ENCODE data around the gene ZNF619.

Gene ZNF619

GRCh38 chr3:40464339-40465110 is 12.4 kb upstream of the ZNF619 start:
- TF ChIP-seq CTCF (IDR thresholded peaks at IDR 0.05; ENCODE audit: control insufficient read depth, extremely low read depth, insufficient read depth), result no peak
- no peak for DNase-seq (ENCODE audit: low read depth)
- no peak overlapping the region for H3K4me3 ChIP-seq (ENCODE audit: low read depth, low read length)

- DNase-seq (ENCODE audit: low read depth), result no peak
- H3K4me3 ChIP-seq (ENCODE audit: low read depth, low read length), result no peak overlapping the region
- no peak for TF ChIP-seq CTCF (IDR thresholded peaks at IDR 0.05; ENCODE audit: control insufficient read depth, extremely low read depth, insufficient read depth)
Observed at GRCh38 chr3:40465111-40465407, 11.9 kb upstream of the ZNF619 start.

GRCh38 chr3:40465456-40465855 is 11.5 kb upstream of the ZNF619 start:
- TF ChIP-seq CTCF (IDR thresholded peaks at IDR 0.05; ENCODE audit: control insufficient read depth, extremely low read depth, insufficient read depth), result no peak
- H3K4me3 ChIP-seq (ENCODE audit: low read depth, low read length), result no peak overlapping the region
- no peak for DNase-seq (ENCODE audit: low read depth)

GRCh38 chr3:40468018-40468417 is 8.9 kb upstream of the ZNF619 start:
- DNase-seq (ENCODE audit: low read depth), result peak; percentile 83
- no peak overlapping the region for H3K4me3 ChIP-seq (ENCODE audit: low read depth, low read length)
- TF ChIP-seq CTCF (IDR thresholded peaks at IDR 0.05; ENCODE audit: control insufficient read depth, extremely low read depth, insufficient read depth), result no peak

- DNase-seq (ENCODE audit: low read depth), result no peak
- no peak for TF ChIP-seq CTCF (IDR thresholded peaks at IDR 0.05; ENCODE audit: control insufficient read depth, extremely low read depth, insufficient read depth)
- no peak overlapping the region for H3K4me3 ChIP-seq (ENCODE audit: low read depth, low read length)
Observed at GRCh38 chr3:40470701-40471100, 6.2 kb upstream of the ZNF619 start.

- DNase-seq (ENCODE audit: low read depth), result no peak
- H3K4me3 ChIP-seq (ENCODE audit: low read depth, low read length), result no peak overlapping the region
- no peak for TF ChIP-seq CTCF (IDR thresholded peaks at IDR 0.05; ENCODE audit: control insufficient read depth, extremely low read depth, insufficient read depth)
Observed at GRCh38 chr3:40477666-40478065, 744 bp downstream of the ZNF619 start.

GRCh38 chr3:40487172-40487571 is 10.2 kb downstream of the ZNF619 start:
- no peak for TF ChIP-seq CTCF (IDR thresholded peaks at IDR 0.05; ENCODE audit: control insufficient read depth, extremely low read depth, insufficient read depth)
- DNase-seq (ENCODE audit: low read depth), result no peak
- H3K4me3 ChIP-seq (ENCODE audit: low read depth, low read length), result no peak overlapping the region
